A549 (cell line): ENCODE data around the gene TNFAIP2.

Experiments
- CTCF ChIP-seq: fragments of >200 bp; sonication (Bioruptor Twin); formaldehyde crosslinking; IDR thresholded peaks from 3 replicates; pipeline ENCODE4 v1.5.1; 2016
- FOXS1 ChIP-seq: fragments of 250-450 bp; sonication (Bioruptor Pico); IDR thresholded peaks from 2 replicates; pipeline ENCODE4 v1.5.0; 2020; ENCODE audit warnings: mild to moderate bottlenecking, moderate library complexity
- HDAC2 ChIP-seq: fragments of 200-600 bp; sonication (generic); IDR thresholded peaks from 2 replicates; pipeline ENCODE4 v1.6.1; 2016
- HOXA7 ChIP-seq: fragments of 250-450 bp; sonication (Bioruptor Pico); IDR thresholded peaks from 2 replicates; pipeline ENCODE4 v1.5.0; 2020; ENCODE audit warnings: mild to moderate bottlenecking, moderate library complexity
- JUNB ChIP-seq: fragments of >200 bp; sonication (Bioruptor Twin); formaldehyde crosslinking; IDR thresholded peaks from 2 replicates; pipeline ENCODE4 v1.6.1; 2016
- MAFK ChIP-seq: fragments of 450-650 bp; IDR thresholded peaks from 2 replicates; pipeline ENCODE4 v1.6.1; 2014; ENCODE audit not compliant: partially characterized antibody
- MAX ChIP-seq: IDR thresholded peaks from 2 replicates; pipeline ENCODE4 v1.6.1; 2012
- MYC ChIP-seq: IDR thresholded peaks from 2 replicates; pipeline ENCODE4 v1.6.1; 2012; ENCODE audit warnings: mild to moderate bottlenecking, inconsistent platforms, low read length, improper control_type of control experiment, borderline replicate concordance
- PHF8 ChIP-seq: fragments of 200-600 bp; sonication (generic); IDR thresholded peaks from 2 replicates; pipeline ENCODE4 v1.6.1; 2016; ENCODE audit warnings: low read depth, mild to moderate bottlenecking, antibody characterized with exemption, moderate library complexity, borderline replicate concordance
- POLR2A ChIP-seq: IDR thresholded peaks from 2 replicates; pipeline ENCODE4 v1.6.1; 2012; ENCODE audit warnings: mild to moderate bottlenecking, low read length
- REST ChIP-seq: fragments of 200-600 bp; sonication (generic); IDR thresholded peaks from 2 replicates; pipeline ENCODE4 v1.6.1; 2016; ENCODE audit warnings: antibody characterized with exemption, mild to moderate bottlenecking, moderate library complexity

GRCh38 chr14:103164006-103164405 lies 40.7 kb downstream of the TNFAIP2 start:
- TF ChIP-seq PHF8 (no peak), HDAC2 (no peak), MYC (no peak), CTCF (no peak), JUNB (no peak), REST (no peak), MAX (no peak), POLR2A (no peak), MAFK (no peak), HOXA7 (CRISPR knock-in tag) (no peak), FOXS1 (CRISPR knock-in tag) (no peak)
